Mesenteric fat pad (tissue), 1 donor: Measurements from ENCODE around the gene CAND2. TPM values are rescaled to one million over a fixed set of nuclear protein-coding genes. Genes with fewer than 3 reads are reported as not detected.
"Not testable (repeated sequence)": the region's sequence is repeated elsewhere in the genome, so short reads cannot be mapped to it uniquely, and the experiment has no call there.

Experiments
- DNase-seq: peaks from one replicate; pipeline ENCODE4 v3.0.0-alpha.2; 2020; ENCODE audit warnings: low spot score
- total RNA-seq: library from RNA; stranded (reverse); fragmentation: NEBNext Ultra II Directional; extraction: Animal tissue kit (Norgen Biotek cat#: 25700); gene quantifications from one replicate; pipeline ENCODE4 v1.2.1, GENCODE V29; 2021
- donor health status: DM: yes; HTN: yes; CAD: no.

The CAND2 gene
- total RNA-seq, 1 donor from 2014 or later, result 1.7 TPM

DNA sequence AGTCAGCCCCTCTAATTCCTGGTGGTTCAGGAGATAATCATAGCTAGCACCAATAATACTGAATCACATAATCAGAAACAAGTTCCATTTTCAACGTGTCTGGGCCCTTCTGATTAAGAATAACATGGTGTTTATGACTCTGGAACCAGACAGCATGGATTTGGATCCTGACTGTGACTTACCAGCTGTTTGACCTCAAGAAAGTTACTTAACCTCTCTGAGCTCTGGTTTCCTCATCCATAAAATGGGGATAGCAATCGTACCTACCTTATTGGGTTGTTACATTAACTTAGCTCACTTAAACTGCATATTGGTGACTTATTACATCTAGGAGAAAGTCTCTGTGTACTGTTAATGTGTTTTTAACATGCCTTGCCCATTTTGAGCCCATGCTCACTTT is 26.7 kb upstream of the CAND2 start:
- no peak for DNase-seq

DNA sequence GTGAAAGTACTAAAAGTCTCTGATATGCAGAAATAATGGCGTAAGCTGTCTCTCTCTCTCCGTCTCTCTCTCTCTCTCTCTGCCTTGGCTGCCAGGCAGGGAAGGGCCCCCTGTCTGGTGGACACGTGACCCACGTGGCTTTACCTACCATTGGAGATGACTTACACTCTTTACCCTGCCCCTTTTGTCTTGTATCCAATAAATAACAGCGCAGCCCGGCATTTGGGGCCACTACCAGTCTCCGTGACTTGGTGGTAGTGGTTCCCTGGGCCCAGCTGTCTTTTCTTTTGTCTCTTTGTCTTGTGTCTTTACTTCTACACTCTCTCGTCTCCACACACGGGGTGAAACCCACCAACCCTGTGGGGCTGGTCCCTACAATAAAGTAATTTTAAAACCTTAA is 25.2 kb upstream of the CAND2 start:
- peak; percentile 51 for DNase-seq

DNA sequence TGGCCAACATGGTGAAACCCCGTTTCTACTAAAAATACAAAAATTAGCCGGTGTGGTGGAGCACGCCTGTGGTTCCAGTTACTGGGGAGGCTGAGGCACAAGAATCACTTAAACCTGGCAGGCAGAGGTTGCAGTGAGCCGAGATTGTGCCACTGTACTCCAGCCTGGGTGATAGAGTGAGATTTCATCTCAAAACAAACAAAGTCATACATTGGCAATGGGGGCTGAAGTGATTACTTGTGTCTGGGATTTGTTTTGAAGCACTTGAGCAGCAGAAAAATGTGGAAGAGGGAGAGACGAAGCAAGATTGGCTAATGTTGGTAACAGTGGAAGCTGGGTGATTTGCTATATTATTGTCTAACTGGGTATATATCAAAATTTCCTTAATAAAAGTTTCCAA is 24.0 kb upstream of the CAND2 start:
- DNase-seq, result no peak

DNA sequence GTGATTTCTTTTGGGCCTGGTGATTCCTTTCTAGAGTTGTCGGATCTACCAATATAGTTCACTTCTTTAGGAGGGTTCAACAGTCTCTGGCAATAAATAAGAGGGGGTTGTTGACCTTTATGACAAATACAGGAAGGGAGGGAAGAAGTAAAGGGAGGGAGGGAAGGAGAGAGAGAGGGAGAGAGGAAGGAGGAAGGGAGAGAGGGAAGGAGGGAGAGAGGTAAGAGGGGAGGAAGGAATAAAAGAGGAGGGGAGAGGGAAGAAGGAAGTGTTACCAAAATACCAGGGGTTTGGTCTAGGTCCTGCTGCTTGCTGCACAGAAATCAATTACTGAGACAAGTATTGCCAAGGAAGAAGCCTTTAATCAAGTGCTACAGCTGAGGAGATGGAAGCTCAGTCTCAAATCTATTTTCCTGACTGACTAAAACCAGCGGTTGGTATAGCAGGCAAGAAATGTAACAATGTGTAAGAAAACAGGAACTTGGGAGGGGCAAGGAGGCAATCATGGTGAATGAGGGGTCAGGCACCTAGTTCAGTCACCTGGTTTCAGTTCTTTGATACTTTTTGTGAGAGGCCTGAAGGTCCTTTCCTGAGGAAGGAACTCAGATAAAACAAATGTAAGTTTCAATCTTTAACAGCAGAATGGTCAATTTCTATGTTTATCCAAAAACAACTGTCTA is 23.3 kb upstream of the CAND2 start:
- DNase-seq, result no peak

DNA sequence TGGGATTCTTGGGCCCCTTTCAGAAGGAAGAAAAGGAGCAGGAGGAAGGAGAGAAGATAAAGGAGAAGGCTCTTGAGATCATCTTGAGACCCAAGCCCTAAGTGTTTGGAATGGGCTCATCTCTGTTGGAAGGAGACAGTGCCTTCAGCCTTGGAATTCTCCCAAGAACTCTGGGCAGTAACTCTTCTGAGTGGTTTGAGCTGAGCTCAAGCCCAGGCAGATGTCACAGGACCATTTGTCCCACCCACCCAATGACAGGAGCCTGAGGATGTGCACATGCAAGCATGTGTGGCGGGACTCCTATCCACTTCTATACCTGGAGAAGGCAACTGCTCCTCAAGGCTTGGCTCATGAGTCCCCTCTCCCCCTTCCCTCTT is 22.8 kb upstream of the CAND2 start:
- peak; percentile 9 for DNase-seq

DNA sequence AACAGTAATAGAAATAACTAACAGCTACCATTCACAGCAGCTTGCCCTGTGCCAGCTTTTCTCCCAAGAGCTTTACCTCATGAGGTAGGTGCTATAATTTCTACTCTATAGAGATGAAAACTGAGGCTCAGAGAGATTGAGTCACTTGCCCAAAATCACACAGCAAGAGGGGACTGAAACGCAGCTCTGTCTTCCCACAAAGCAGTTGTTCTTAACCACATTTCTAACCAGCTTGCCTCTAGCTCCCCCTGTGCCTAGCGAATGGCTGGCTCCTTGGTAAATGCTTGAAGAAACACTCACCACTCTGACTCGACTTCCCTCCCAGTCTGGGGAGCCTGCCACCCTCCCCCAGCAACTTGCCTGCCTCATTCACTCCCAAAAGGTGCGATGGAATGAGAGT is 21.9 kb upstream of the CAND2 start:
- DNase-seq, result no peak

DNA sequence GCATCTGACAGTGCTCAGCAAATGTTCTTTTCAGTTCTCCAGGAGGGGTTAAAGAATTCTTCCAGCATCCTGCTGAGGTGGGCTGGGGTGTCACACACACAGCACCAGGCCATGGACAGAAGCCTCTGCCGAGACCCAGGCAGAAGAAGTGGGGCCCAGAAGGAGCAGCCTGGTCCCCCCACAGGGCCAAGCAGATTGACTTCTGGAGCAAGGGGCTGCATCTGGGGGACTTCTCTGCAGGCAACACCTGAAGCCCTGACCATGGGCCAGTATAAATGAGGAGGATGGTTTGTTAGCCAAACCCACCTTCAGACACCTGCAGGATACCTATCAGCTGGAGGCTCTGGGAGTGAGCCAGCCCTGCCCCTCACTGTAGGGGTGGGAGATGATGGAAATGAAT is 21.3 kb upstream of the CAND2 start:
- DNase-seq, result peak; percentile 78

DNA sequence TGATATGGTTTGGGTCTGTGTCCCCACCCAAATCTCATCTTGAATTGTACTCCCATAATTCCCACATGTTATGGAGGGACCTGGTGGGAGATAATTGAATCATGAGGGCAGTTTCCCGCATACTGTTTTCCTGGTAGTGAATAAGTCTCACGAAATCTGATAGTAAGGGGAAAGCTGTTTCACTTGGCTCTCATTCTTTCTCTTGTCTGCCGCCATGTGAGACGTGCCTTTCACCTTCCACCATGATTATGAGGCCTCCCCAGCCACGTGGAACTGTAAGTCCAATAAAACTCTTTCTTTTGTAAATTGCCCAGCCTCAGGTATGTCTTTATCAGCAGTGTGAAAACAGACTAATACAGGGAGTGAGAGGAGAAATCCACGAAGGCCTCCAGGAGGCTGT is 20.5 kb upstream of the CAND2 start:
- not testable (repeated sequence) for DNase-seq

DNA sequence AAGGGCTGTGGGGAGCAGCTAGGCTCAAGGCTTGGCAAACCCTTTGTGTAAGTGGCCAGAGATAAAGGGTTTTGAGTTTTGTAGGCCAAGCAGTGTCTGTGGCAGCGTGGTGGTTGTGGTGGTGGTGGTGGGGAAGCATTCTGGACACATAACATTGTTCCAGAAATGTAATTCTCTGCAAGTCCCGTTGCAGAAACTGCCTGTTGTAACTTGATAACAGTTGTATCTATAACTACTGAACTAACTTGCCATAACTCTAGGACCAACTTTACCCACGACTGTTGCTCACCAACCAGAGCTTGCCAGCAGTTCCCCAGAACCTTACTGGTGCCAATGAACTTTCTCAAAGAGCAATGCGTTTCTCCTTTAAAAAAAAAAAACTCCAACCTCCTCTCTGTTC is 19.3 kb upstream of the CAND2 start:
- DNase-seq, result peak; percentile 39

DNA sequence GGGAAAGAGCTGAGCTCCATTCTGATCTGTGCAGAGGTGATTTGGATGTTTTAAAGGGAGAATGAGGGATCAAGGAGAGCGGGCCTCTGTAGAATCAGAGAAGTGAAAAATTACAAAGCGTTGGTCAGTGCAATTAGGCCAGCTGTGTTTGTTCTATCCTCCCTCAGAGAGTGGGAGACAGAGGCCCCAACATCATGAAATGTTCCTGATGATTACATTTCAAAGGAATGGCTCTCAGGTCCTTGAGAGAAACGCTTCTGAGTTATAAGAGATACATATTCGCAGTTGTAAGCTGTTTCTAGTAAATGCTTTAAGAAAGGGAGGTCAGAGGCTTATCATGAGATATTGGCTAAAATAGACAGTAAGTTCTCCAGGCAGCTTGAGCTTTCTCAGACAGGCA is 15.7 kb upstream of the CAND2 start:
- no peak for DNase-seq

DNA sequence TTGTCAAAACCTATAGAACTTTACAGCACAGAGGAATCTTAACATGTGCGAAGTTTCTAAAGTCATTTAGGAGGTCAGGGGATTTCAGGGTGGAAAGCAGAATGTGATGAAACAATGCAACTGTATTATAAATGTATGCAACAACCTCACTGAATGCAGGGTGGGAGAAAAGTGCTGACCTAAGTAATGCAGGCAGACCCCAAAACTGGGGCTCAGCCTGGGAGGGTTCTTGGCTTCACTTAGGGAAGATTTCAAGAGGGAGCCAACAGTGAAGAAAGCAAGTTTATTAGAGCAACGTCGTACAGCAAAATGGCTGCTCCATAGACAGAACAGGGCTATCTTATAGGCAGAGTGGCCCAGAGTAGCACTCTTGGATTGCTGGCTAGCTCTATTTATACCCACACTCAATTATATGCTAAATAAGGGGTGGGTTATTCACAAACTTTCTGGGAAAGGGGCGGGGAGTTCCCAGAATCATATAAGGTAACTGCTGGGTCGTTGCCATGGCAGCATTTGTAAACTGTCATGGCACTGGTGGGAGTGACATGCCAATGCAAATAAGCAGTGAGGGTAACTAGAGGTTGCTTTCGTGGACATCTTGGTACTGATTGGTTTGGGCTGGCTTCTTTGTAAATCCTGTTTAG is 14.2 kb upstream of the CAND2 start:
- peak; percentile 12 for DNase-seq

DNA sequence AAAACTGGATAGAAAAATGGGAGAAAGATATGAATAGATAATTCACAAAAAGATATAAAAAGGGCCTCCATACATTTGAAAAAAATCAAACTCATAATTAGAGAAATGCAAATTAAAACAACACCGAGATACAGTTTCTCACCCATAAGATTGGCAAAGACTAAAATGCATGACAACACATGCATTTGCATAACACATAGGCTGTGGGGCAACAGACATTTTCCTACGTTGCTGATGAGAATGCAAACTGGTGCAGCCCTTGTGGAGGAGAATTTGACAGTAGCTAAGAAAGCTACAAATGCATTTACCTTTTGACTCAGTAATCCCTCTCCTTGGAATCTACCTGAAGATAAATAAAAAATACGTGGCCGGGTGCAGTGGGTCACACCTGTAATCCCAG is 11.4 kb upstream of the CAND2 start:
- DNase-seq, result no peak

DNA sequence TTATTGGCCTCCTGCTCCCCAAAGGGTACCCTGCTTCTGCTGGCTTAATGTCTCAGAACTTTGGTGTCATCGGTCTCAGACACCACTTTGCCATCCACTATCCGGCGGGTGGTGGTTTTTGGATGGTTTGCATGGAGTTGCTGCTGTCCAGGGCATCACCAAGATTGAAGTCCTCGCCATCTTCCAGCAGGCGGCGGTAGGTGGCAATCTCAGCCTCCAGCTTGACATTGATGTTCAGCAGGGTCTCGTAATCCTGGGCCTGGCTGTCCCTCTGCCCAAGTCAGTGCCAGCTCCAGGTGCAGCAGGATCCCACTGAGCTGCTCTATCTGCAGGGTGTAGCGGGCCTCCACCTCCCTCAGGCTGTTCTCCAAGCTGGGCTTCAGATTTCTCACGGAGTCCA is 9.1 kb upstream of the CAND2 start:
- peak; percentile 73 for DNase-seq

DNA sequence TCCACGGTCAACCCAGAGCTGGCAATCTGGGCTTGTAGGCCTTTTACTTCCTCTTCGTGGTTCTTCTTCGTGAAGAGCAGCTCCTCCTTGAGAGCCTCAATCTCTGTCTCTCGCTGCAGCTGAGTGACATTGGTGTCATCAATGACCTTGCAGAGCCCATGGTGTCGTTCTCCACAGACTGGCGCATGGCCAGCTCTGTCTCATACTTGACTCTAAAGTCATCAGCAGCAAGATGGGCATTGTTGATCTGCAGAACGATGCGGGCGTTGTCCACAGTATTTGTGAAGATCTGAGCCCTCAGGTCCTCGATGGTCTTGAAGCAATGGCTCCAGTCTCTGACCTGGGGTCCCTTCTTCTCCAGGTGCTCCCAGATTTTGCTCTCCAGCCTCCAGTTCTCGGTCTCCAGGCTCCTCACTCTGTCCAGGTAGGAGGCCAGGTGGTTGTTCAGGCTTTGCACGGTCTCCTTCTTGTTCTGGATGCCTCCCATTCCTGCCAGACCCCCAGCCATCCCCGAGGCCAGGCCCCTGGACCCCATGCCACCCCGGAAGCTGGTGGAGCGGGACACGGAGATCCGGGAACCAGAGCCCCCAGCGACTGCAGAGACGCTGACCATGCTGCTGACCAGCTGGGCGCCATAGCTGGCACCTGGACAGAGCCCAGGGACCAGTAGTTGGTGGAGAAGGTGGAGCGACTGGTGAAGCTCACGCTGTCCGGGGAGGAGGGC is 8.4 kb upstream of the CAND2 start:
- DNase-seq, result peak; percentile 68

DNA sequence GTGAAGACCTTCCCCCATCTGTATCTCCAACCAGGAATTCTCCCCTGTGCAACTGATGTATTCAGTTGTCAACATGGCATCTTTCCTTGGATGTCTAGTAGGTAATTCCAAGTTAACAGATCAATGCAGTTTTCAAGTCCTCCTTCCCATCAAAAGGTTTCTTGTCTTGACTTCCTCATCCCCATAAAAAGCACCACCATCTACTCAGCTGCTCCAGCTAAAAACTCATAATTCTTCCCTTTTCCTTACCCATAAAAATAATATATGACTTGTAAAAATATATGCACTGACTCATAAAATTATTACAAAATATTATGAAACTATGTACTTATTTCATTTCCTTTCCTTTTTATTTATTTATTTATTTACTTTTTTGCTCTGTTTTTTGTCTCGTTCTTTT is 5.0 kb upstream of the CAND2 start:
- DNase-seq, result no peak

DNA sequence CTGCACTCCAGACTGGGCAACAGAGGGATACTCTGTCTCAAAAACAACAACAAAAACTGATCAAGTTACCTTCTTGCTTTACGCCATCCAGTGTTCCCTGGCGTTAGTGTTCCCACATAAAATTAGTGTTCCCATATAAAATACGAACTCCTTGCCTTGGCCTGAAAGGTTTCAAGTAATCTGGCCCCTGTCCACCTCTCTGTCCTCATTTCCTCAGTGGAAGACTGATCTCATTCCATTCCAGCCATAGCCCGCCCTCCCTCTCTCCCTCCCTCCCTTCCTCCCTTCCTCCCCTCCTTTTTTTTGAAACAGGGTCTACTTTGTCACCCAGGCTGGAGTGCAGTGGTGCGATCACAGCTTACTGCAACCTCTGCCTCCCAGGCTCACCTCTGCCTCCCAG is 2.8 kb upstream of the CAND2 start:
- DNase-seq, result peak; percentile 12

DNA sequence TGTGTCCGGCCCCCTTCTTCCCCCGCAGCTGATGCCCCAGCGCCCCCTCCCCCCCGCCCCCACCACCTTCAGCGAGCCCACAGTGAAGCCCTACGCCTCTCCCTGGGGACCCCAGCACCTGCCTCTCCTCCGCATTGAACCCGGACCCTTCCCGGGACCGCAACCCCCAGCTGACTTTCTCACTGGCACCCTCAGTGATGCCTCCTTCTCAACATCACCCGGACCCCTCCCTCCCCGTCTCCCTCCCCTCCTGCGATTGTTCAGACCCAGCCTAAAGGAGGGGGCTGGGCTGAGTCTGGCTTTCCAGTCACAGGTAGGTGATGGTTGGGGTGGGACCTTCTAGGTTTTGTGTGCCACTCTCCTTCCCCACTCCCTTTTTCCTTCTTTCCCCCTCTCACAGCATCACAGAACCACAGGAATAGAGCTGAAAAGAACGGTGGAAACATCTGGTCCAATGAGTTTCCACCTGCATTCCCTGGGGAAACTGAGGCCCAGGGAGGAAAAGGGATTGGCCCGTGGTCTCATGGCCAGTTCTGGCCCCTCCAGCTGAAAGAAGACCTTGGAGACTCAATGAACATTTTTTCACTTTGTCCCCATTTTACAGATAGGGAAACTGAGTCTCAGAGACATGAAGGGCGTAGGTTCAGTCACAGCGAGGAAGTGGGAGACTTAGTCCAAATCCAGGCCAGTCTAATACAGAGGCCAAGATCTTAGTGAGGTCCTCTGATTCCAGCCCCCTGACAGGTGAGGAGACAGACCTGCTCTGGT is 828 bp downstream of the CAND2 start:
- DNase-seq, result no peak

DNA sequence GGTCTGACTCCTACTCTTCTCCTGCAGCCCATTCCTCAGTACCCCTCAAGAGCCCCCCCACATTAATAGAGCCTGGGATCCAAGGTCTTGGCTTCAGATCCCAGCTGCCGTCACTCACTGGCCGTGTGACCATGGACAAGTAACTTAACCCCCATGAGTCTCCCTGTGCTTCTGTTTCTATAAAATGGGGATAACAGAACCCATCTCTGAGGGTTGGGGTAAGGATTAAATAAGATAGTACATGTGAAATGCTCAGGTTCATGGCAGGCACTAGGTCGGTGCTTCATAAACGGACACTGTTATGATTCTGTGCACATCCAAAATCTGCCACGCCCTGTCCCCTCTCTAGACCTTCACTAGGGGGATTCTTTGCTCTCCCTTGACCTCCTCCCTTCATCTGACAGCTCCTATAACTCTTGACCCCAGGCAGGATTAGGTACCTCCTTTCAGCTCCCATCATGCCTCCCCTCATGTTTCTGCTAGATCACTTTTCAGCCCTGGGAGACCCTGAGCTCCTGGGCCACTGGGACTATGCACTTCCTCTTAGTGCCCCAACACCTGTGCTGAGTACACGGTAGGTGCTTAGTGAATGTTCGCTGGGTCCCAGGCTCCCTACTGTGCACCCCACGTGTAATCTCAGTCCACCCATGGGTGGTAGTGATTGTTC is 1.5 kb downstream of the CAND2 start:
- DNase-seq, result peak; percentile 84

DNA sequence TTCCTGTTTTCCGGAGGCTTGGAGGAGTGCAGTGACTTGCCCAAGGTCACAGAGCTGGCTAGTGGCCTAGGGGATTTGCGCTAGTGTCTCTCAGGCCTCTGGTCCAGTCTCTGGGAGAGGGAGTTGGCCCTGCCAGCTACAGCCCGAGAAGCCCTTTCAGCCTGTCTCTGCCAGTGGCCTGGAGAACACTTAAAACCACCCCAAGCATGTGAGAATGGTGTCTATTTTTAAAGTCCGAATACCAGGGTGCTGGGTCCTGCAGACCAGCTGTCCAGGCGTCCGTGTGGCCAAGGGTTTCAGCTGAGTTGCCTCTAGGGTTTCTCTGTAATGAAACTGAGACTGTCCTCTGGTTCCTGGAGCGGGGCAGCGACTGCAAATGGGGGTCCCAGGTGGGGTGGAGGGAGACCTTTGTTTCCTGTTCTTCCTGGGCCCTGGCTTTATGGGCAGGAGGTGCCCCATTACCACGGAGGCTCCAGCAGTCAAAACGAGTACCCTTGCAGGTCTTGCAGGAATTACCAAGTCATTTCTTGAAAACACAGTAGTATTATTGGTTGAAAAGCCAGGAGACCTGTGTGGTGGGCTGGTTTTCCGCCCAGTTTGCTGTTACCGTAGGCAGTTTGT is 2.2 kb downstream of the CAND2 start:
- peak; percentile 71 for DNase-seq

DNA sequence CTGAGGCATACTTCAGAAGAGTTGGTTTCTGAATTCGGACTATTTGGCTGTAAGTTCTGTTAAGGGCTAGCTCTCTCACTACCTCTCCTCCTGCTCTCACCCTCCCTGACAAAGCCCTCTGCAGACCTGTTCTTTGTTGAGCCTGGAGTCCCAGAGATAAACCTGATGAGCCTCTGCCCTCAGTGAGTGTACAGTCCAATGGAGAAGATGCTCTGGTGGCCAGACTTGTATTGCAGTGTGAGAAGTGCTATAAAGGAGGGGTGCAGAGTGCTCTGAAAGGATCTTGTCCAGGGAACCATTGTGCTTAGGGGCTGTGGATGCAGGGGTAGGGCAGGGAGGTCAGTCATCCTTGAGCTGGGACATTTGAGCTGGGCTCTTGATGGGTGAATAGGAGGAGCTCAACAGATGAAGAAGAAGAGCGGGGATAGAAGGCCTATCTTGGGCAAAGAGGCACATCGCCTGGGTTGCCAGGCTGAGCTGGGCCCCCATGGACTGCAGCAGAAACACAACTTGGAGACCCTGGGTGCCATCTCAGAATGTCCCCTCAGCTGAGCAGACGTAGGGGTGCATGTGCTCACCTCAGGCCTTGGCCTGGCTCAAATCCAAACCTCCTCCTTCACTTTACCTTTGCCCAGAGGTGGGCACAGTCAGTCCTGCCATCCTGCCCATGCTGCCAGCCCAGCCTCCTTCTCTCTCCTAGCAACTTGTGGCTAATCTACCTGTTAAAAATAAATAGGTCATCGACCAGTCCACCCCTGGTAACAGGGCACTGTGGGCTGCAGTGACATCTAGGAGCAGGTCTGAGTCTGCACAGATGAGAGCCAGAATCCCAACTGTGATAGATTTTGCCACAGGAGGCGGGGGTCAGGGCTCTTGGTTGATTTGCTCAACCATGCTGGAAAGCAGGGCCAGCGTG is 3.3 kb downstream of the CAND2 start:
- peak; percentile 57 for DNase-seq
